SIG-M5 treated with dmso at 0.1 percent for 504 hours (cell line): ENCODE results near the gene PSTPIP1.

ENCODE experiments used
- DNase-seq: peaks from one replicate; lab custom pipeline; 2025; ENCODE audit not compliant: unreplicated experiment; lab: John Stamatoyannopoulos, UW

PSTPIP1 gene

DNA sequence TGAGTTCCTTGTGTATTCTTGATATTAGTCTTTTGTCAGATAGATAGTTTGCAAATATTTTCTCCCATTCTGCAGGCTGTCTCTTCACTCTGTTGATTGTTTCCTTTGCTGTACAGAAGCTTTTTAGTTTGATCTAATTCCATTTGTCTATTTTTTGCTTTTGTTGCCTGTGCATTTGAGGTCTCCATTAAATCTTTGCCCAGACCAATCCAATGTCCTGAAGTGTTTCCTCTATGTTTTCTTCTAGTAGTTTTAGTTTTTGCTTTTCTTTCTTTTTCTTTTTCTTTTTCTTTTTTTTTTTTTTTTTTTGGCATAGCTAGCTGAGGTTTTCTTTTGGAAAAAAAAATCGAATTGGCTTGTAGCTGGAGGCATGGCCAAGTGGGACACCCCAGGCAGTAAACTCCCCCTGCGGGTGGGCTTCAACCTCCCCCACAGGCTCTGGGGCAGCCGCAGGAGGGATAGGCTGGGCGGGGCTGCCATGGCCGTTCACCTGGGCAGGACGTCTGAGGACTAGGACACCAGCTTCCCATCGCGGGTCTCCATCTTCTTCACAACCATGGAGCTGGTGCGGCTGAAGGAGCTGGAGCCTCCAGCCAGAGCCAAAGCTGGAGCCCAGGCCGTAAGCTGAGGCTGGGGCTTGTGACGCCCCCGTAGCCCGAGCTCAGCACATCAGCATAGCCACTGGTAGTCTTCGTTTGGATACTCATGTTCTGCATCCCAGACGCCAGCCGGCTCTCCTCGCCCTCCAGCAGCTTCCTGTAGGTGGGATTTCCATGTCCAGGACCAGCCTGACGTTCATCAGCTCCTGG lies 16.2 kb upstream of the PSTPIP1 start:
- no peak for DNase-seq

DNA sequence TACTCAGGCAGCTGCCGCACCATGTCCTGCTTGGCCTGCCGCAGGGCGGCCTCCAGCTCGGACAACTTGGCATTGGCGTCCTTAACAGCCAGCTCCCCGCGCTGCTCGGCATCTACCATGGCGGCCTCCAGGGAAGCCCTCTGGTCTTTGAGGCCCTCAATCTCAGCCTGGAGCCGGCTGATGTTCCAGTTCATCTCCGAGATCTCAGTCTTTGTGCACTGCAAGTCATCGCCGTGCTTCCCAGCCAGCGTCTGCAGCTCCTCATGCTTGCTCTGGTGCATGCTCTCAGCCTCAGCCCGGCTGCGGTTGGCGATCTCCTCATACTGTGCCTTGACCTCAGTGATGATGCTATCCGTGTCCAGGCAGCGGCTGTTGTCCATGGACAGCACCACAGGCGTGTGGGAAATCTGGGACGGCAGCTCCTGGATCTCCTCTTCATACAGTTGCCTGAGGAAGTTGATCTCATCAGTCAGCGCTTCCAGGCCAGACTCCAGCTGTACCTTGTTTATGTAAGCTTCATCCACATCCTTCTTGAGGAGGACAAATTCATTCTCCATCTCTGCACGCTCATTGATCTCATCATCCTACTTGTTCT lies 15.5 kb upstream of the PSTPIP1 start:
- DNase-seq: no peak

DNA sequence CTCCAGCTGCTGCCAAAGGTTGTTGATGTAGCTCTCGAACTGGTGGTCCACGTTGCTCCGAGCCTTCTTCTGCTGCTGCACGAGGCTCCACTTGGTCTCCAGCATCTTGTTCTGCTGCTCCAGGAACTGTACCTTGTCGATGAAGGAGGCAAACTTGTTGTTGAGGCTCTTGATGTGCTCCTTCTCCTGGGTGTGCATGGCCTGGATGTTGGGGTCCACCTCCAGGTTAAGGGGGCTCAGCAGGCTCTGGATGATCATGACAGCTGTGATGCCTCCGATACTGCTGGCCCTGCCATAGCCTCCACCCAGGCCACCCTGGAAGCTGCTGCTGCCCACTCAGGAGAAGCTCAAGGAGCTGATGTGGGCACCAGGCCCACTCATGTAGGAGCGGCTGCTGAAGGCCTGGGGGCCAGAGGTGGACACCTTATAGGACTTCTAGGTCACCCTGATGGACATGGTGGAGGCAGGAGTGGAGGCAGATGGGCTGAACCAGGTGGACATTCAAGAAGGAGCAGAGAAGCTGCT lies 14.9 kb upstream of the PSTPIP1 start:
- no peak for DNase-seq

DNA sequence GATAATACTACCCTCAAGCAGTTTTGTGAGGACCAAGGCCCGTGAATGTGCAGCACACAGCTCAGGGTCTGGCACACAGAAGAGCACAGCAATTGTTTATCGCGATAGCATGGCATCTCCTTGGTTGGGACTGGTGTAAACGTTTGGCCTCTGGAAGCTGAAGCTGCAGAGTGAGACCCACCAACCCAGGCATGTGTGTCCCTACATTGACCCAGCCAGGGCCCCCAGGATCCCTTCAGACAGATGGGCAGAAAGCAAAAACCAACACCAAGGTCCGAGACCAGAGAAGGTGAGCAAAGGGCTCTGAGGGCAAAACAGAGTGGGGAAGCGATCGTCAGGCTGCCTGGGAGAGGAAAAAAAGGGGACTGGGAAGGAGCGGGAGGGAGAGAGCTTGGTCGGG lies 12.6 kb upstream of the PSTPIP1 start:
- DNase-seq: no peak

DNA sequence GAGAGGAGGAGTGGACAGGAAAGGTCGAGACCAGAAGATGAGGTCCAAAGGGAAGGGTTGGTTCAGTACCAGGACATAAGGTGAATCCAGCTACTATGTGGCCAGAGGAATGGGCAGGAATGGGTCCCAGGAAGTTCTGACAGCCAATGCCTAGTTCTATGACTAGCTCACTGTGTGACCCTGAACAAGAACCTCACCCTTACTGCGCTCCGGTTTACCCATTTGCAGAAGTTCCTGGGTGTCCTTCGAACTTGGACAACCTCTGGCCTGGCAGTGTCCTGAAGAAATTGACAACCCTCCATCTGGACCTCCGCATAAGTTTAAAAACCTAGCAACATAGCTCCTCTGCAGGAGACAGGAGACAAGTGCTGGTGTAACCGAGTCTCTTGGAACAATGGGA lies 12.2 kb upstream of the PSTPIP1 start:
- DNase-seq: no peak

DNA sequence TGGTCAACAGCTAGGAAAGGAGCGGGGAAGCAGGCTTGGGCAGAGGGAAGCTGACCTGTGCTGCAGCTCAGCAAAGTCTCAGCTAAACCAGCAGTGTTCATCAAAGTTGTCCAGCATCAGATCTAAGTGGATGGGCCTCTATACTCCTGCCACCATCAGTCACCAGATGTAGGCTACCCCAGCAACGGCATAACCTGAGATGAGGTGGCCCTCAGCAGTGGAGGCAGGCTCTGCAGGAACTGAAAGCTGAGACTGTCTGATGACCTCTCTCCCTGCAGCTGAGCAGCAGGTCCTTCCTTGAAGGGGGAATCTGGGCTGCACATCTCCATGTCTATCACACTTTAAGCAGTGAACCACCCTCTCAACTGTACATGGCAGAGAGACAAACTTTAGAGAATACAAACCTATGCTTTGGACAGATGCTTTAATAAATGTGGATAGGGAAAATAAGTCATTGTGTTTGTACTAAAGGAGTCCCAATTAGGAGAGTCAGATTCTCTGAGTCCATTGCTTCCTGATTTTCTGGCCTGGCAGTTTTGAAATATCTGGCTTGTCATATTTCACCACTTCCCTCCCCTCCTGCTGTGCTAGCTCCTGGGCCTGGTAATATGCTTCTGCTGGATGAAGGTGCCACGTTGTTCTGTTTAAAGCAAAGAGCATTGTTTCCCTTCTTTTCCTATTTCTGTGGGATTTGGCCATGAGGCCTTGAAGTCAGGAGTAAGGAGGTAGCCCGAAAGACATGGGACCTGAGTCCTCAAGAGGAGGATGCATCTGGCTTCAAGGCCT lies 11.1 kb upstream of the PSTPIP1 start:
- DNase-seq: peak; percentile 89

DNA sequence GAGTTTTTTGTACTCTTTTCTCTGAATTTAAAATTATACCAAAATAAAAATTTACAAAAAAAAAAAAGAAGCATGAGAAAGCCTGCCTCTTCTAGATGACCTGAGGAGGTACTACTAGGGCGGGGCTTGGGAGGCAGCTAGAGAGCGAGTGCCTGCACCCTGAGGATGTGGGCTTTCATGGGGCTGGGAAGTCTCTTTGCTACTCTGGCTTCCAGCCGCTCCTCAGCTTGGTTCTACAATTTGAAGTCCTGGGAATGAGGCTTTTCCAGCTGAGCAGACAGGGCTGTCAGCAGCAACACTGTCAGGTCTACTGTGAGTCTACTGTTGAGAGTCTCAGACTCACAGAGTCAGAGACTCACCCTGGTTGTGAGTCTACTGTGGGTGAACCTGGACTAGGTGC lies 8.2 kb upstream of the PSTPIP1 start:
- no peak for DNase-seq

DNA sequence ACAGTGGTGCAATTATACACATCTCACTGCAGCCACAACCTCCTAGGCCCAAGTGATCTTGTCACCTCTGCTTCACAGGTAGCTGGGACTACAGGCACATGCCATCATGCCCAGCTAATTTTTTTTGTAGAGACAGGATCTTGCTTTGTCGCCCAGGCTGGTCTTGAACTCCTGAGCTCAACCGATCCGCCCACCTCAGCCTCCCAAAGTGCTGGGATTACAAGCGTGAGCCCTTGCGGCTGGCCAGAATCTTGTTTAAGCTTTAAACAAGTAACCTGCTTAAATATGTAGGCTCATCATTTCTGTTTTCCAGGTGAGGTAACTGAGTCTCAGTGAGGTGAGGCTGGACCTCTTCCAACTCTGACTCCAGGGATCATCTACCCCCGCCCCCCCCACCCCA lies 7.7 kb upstream of the PSTPIP1 start:
- DNase-seq: no peak

DNA sequence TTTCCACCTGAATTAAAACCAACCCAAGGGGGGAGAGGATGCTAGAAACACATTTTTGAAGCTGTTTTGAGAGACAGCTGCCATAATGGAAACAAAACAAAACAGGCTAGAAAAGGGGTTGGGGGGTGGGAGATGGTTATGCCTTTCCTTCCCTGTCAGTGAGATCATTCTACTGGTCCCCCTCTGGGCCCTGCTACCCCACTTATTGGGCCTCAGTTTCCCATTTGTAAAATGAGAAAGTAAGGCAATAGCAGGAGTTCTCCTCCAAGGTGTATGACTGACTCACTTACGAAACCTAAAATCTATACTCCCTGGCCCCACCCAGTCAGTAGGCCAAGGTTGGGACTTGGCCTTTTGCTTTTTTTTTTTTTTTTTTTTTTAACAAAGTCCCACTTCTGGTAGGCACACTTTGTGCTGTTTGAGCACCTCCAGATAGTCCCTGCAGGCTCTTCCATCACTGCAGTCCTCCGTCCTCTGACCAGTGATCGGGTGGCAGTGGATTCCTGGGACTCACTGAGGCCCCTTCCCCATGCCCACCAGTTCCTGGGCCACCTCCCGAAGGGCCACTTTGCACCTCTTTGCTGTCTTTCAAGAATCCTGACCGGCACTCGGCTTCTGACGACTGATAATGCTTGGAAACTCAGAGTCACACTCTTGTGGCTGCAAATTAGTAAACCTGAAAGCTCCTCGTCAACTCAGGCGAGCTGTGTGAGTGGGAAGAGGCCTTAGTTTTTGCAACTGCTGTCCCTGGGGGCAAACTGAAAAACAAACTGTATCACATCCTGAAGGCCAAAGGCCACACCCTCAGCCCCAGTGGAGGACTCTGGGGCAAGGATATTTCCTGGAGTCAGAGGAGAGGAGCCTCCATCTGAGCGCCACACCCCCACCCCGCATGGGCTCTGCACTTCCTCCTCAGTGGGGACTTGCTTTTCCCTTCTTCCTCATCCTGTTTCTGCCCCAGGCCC lies 6.7 kb upstream of the PSTPIP1 start:
- DNase-seq: peak; percentile 81

DNA sequence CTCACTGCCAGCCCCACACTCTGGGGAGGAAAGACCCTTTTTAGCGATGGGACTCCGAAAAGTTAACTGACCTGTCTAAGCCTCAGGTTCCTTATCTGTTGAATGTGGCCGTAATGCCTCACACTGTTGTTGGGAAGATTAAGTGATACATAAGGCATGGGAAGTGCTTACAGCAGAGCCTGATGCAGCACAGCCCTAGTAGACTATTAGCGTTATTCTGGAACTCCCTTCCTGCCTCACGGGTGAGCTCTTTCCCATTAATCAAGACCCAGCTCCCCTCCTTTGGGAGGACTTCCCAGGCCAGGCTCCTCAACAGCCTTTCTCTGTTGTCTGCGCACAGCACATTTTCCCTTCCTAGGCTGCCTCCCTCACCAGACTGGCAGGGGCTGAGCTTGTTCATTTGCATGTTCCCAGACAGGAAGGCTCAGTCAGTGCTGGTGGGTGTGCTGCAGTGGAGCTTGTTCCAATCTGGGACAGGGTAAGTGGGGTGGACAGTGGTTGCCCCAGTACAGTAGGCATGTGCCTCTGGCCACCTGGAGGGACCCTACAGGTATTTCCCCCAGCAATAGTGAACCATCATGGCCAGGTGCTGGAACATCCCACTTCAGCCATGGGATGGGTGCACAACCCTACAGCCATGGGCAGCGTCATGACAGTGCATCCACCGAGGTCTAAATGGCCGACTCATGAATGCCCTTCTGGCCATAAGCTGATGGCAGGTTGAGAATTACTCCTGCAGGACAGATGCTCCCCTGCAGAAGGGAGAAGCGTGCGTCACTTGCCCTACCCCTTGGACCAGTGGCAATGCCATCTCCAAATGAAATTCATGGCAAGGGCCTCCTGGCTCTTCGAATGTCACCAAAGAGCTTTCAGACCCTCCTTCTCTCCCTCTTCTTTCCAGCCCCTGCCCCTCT lies 5.8 kb upstream of the PSTPIP1 start:
- no peak for DNase-seq

DNA sequence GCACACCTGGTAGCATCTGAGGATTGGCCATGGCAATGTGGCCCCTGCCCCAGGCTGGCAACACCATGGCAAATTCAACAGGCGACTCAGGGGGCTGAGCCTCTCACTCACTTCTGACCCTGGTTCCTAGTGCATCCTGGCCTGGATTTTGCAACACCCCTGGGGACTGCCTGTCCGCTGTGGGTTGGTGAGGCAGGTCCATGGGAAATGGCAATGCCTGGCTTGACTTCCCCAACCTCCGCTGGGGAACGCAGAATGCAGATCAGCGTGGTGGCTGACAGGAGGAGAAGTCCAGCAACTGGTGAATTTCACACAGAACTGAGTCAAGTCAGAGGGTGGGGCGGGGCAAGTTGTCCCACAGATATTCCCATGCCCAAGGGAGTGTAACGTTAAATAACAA lies 3.9 kb upstream of the PSTPIP1 start:
- no peak for DNase-seq

DNA sequence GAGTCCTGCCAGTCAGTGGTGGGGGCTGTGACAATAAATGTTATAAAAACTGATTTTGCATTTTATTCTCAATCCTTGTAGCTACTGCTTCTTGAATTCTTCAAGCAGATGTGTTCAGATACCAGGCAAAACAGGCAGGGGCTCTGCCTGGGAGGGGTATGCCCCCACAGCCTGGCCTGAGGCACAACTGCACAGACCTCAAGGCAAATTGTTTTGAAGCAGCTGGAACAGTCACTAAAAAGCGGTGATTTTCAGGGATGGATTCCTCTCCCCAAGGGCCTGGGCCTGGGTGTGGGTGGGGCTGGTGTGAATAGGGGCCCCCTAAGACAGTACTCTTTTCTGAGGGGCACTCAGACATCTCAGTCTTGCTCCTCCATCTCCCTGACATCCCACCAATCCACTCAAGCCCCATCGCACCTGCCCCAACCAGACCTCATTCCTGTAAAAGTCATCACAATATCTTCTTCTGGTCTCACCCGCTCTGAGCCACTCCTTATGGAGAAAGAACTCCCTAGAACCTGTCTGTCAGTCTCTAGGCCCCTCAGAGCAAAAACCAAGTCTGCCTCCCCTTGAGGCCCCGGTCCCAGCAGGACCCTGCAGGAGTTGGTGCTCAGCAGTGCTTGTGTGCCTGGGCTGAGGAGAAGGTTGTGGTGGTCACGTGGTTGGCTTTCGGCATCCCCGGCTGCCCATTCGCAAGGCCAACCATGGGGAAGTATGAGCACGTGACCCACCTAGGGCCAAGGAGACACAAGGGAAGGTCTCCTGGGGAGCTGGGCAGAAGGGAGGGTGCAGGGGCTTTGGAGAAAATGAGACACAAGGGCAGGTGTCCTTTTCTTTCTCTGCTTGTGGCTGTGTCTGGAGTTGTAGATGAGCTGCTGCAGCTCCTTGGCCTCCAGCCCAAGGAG lies 2.9 kb upstream of the PSTPIP1 start:
- DNase-seq: no peak

DNA sequence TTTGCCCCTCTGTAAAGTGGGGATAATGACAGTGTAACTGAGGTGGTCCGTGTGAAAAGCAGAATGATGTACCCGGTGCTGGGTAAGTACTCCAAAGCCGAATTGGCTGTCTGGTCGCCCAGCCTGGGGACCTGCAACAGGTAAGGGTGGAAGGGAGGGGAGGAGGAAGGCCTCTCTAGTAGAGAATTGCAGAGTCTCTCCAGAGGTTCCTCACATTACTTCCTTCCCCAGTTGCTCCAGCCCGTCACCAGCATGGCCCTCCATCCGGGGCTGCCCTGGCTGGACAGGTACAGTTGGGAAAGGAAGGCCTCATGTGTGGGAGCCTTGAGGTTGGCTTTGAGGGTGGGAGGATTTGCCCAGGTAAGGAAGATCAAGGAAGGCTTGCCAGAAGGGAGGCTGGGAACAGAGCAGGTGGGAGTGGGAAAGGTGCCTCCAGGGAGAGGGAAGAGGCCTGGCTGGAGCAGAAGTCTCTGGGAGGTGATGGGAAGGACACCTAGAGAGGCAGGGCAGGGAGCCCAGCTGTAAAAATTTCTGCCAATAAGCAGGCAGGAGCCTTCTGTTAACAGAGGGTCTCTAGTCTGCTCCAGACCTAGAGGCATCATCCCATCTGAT lies 1.7 kb upstream of the PSTPIP1 start:
- DNase-seq: no peak

DNA sequence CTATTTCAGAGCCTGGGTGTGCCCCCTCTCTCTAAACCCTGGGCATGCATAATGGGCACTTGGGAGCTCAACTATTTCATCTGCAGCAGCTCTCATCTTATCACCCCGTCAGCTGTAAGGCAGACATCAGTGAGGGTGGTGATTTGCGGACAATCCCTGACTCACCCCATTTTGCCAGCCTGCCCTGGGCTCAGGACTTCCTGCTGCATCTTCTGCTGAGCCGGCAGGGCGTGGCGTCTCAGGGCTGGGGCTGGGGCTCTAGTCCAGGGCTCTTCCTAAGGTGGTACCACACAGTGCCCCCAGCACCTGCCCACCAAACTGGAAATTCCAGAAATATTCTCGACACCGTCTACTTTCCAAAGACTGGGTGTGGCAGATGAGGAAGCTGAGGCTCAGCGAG lies 925 bp upstream of the PSTPIP1 start:
- no peak for DNase-seq

DNA sequence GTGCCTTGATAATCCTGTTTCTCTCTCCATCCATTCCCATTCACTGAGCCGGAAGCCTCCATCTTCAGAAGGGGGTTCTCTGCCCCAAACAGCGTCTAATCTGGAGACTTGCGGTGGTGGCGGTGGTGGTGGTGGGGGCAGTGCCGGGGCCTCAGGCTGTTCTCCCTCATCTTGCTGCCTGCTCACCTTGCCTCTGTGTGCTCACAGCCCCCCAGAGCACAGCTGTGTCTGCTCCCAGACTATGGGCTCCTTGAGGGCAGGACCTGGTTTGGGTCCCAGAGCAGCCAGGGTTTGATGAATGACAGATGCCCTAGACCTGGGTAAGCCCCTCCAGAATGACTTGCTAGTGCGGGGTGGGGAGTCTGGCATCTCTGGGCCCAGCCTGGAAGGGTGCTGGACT lies 430 bp upstream of the PSTPIP1 start:
- no peak for DNase-seq

DNA sequence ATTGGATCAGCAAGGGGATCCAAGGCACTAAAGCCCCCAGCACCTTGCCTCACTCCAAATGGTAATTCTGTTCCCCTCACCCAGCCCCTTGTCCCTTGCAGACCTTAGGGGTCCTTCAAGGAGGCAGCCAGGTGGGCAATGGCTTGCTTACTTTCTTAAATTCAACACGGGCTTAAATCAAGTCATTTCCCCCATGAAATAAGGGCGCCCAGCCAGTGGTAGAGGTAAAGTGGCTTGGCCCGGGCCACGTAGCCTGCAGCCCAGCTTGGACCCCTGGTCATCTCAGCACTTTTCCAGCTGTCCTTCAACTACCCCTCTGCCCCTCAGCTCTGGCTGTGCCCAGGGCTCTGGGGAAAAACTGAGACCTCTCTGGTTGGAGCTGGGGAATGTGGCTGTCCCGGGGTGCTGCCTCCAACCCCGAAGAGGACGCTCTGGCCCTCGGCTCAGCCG lies 1.2 kb downstream of the PSTPIP1 start:
- DNase-seq: no peak

DNA sequence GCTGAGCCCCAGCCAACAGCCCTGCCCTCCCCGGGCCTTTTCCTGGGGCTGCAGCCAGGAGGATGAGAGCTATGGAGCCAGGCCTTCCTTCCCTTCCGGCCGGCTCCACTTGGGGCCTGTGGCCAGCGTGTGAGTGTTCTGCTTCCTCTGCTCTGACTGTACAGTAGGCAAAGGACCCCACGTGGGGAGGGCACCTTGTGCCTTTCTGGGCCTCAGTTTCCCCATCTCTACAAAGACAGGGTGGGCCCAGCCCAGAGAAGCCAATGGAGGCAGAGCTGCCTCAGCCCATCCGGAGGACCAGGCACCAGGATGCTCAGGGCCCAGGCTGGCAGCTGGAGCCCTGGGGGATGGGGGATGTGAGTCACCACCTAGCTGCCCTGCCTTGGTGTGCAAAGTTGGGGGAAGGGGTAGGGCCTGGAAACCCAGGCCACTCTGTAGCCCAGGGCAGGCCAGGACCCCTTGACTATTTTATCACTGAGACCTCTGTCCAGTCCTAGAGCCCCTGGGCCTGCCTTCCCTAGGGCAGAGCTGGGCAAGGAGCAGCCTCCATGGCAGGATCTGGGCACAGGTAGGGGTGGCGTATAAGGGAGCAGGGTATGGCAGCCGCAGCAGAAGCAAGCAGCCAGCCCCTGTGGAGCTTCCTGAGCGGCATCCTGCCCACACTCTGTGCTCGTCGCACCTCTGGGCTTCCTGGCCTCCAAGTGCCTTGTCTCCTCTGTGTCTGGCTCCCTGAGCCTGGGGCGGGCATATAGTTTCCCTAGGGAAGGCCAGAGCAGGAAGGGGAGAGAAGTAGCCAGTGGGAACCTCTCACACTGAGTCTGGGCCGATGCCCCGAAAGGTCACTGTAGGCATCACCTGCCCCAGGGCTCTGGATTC lies 1.8 kb downstream of the PSTPIP1 start:
- peak; percentile 9 for DNase-seq
